Brain pericyte (primary cell): ENCODE results near the gene PSME3.
"Not testable (repeated sequence)": the region's sequence is repeated elsewhere in the genome, so short reads cannot be mapped to it uniquely, and the experiment has no call there.

Source experiments
- DNase-seq: peaks from one replicate; pipeline ENCODE4 v3.0.0-alpha.2; 2012; ENCODE audit warnings: low read depth, low spot score

Gene PSME3

GRCh38 chr17:42850954-42851353, 17.8 kb downstream of the PSME3 start, which contains the start of gene AOC3:
Gene AOC3, plus strand, starts transcription at chr17:42851199. Its CDS starts 145 bp downstream, at chr17:42851344.
- no peak for DNase-seq

DNA sequence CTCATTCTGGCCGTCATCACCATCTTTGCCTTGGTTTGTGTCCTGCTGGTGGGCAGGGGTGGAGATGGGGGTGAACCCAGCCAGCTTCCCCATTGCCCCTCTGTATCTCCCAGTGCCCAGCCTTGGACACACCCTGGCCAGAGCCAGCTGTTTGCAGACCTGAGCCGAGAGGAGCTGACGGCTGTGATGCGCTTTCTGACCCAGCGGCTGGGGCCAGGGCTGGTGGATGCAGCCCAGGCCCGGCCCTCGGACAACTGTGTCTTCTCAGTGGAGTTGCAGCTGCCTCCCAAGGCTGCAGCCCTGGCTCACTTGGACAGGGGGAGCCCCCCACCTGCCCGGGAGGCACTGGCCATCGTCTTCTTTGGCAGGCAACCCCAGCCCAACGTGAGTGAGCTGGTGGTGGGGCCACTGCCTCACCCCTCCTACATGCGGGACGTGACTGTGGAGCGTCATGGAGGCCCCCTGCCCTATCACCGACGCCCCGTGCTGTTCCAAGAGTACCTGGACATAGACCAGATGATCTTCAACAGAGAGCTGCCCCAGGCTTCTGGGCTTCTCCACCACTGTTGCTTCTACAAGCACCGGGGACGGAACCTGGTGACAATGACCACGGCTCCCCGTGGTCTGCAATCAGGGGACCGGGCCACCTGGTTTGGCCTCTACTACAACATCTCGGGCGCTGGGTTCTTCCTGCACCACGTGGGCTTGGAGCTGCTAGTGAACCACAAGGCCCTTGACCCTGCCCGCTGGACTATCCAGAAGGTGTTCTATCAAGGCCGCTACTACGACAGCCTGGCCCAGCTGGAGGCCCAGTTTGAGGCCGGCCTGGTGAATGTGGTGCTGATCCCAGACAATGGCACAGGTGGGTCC, 18.4 kb downstream of the PSME3 start:
- not testable (repeated sequence) for DNase-seq

- DNase-seq, result no peak
These were observed 19.2 kb downstream of the PSME3 start for GRCh38 chr17:42852351-42852750.

- DNase-seq, result no peak
These were observed 19.8 kb downstream of the PSME3 start for GRCh38 chr17:42853004-42853403.

DNA sequence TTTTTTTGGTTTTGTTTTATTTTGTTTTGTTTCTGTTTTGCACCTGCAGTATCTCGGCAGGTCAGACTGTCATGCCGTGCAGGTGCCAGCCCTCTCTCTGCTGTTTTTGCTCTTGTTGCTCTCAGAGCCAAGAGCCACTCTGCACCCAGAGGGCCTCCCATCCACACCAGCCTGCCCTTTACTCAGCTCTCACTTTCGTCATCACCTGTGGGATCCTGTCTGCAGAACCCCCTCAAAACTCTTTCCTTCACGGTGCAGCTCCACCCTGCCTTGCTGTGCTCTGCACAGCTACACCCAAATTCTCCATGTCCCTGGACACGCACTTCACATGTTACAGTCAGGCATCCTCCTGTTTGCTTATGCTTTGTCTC, 20.4 kb downstream of the PSME3 start:
- no peak for DNase-seq

DNA sequence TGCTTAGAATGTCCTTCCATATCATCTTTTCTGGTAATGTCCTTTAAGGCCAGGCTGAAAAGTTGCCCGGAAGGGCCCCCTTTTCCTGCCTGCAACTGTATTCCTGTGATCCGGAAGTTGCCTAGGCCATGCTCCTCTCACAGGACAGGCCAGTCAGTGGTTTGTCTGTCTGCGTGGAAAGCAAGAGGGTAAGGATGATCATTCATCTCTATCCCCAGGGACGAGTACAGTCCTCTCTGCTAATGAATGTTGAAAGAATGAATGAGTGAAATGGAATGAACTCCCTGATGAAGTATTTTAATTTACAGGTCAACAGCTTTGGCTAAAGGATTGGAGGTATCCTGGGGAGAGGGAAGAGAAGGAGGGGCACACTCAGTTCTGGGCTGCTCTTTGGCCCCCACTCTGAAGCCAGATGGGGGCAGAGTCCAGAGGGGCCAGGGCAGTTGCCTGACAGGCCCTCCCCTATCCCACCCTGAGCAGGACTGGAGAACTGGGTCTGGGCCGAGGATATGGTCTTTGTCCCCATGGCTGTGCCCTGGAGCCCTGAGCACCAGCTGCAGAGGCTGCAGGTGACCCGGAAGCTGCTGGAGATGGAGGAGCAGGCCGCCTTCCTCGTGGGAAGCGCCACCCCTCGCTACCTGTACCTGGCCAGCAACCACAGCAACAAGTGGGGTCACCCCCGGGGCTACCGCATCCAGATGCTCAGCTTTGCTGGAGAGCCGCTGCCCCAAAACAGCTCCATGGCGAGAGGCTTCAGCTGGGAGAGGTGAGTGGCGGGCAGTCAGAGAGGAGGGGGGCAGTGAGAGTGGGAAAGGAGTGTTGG, 21.0 kb downstream of the PSME3 start:
- DNase-seq, result no peak

- DNase-seq, result no peak
These were observed 21.9 kb downstream of the PSME3 start for GRCh38 chr17:42855048-42855596.

- DNase-seq, result not testable (repeated sequence)
These were observed 22.9 kb downstream of the PSME3 start for GRCh38 chr17:42856093-42856492.

GRCh38 chr17:42856516-42856915, 23.3 kb downstream of the PSME3 start:
- not testable (repeated sequence) for DNase-seq

DNA sequence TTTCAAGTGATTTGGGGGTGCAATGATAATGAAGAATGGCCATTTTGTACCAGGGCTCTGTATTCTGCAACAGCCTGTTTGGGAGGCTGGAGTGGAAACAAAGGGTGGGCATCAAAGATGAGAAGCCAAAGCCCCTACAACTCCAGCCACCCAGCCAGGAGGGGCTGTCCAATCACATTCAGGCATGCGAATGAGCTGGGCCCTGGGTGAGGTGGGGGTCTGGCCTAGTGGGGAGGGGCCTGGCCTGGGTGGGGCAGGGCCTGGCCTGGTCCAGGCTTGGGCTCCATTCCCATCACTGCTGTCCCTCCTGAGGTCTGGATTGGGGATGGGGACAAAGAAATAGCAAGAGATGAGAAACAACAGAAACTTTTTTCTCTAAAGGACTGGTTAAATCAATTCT, 24.2 kb downstream of the PSME3 start:
- DNase-seq, result no peak

DNA sequence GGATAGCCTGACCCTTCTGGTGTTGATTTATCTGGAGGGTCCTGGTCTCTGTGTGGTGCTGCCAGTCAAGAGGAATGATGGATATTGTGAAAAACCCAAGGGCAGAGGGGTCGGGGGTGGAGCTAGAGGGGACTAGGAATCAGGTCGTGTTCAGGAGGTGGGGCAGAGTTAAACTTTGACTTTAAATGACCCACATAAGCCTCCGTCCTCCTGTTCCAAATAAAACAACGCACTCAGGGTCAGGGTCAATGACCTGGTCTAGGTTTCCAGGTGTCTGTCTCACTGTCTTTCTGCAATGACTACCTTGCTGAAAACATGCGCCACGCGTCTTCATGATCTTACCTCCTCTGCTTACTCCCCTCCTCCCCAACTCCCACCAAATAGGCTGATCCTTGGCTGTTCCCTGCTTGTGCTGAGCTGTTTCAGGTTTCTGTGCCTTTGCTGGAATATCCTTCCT, 32.5 kb downstream of the PSME3 start:
- no peak for DNase-seq

DNA sequence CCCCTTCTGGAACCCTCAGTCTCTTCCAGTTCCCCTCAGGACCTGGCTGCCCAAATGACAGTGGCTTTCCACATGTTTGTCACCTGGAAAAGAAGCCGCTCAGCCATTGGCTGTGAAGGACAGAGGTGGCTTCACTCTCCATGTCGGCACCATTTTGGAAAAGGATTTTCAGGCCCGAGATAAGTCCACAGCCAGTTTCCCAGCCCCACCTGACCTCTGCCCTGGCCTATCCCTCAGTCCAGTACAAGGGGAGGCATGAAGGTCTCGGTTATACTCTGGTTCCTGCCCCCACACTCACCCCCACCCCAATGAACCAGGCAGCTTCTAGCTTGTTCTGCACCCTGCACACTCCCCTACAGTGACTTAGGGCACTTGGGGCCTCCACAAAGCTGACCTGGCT, 33.0 kb downstream of the PSME3 start:
- no peak for DNase-seq

- no peak for DNase-seq
These were observed 33.7 kb downstream of the PSME3 start for GRCh38 chr17:42866631-42867575.

GRCh38 chr17:42867694-42868261, 34.6 kb downstream of the PSME3 start:
- DNase-seq, result not testable (repeated sequence)

DNA sequence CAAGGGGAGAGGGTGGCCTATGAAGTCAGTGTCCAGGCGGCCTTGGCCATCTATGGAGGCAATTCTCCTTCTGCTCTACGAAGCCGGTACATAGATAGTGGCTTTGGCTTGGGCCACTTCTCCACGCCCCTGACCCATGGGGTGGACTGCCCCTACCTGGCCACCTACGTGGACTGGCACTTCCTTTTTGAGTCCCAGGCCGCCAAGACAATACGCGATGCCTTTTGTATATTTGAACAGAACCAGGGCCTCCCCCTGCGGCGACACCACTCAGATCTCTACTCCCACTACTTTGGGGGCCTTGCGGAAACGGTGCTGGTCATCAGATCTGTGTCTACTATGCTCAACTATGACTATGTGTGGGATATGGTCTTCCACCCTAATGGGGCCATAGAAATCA, 35.1 kb downstream of the PSME3 start:
- DNase-seq, result no peak

- no peak for DNase-seq
These were observed 38.5 kb downstream of the PSME3 start for GRCh38 chr17:42871647-42872046.

DNA sequence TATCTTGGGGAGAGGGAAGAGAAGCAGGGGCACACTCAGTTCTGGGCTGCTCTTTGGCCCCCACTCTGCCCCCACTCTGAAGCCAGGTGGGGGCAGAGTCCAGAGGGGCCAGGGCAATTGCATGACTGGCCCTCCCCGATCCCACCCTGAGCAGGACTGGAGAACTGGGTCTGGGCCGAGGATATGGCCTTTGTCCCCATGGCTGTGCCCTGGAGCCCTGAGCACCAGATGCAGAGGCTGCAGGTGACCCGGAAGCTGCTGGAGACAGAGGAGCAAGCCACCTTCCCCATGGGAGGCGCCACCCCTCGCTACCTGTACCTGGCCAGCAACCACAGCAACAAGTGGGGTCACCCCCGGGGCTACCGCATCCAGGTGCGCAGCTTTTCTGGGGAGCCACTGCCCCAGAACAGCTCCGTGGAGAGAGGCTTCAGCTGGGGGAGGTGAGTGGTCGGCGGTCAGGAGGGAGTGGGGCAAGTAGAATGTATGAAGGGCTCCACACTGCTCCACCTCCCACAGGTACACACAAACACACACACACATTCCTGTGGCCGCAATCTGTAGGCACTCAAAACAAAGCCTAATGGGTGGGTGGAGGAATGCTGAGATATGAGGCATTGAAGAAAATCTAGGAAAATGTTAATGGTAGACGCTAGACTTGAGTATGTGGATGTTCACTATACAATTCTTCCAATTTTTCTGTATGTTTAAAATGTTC, 39.2 kb downstream of the PSME3 start:
- no peak for DNase-seq

DNA sequence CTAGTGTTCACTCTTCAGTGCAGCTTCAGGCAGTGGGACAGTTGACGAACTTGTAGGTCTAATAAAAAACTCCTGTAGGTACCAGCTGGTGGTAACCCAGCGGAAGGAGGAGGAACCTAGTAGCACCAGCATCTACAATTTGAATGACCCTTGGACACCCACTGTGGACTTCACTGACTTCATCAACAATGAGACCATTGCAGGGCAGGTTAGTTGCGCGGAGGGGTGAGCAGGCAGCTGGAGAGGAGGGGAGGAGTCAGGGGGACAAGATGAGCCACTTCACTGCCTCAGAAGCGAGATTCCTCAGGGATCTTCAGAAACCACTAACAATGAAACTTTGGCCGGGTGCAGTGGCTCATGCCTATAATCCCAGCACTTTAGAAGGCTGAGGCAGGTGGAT, 40.1 kb downstream of the PSME3 start:
- no peak for DNase-seq

DNA sequence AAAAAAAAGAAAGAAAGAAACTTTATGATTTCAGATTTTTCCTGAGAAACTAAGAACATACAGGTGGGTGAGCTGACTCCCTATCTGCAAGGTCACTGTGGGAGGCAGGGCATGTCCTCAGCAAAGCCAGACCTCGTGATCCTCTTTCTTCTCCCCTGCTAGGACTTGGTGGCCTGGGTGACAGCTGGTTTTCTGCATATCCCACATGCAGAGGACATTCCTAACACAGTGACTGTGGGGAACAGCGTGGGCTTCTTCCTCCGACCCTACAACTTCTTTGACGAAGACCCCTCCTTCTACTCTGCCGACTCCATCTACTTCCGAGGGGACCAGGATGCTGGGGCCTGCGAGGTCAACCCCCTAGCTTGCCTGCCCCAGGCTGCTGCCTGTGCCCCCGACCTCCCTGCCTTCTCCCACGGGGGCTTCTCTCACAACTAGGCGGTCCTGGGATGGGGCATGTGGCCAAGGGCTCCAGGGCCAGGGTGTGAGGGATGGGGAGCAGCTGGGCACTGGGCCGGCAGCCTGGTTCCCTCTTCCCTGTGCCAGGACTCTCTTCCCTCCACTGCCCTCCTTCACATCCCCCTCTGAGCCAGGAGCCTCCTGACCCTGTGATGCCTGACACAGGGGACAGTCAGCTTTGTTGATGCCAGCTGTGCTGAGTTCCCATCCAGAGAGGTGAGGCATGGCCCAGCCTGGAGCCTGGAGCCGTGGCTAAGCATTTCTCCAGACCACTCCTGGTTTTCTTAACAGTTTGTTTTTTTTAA, 40.9 kb downstream of the PSME3 start:
- DNase-seq, result not testable (repeated sequence)
